H1 (cell line): ENCODE measurements around the gene OPHN1. TPM values are rescaled to one million over a fixed set of nuclear protein-coding genes. Genes with fewer than 3 reads are reported as not detected.

Source experiments
- CHD7 ChIP-seq: fragments of 300-600 bp; sonication (generic); IDR thresholded peaks from 2 replicates; pipeline ENCODE4 v1.7.1; 2012; ENCODE audit warnings: low read length, moderate library complexity, mild to moderate bottlenecking, inconsistent platforms; ENCODE audit not compliant: insufficient replicate concordance
- EP300 ChIP-seq, 2 experiments: IDR thresholded peaks; 1 replicate in 1 of 2; 2 replicates in 1 of 2; pipeline ENCODE4 v1.6.1; 2011 to 2012; ENCODE audit warnings: low read depth in 2 of 2, low read length in 2 of 2, mild to moderate bottlenecking in 2 of 2, borderline replicate concordance in 1 of 2, inconsistent platforms in 1 of 2, moderate library complexity in 1 of 2
- KDM4A ChIP-seq: IDR thresholded peaks from one replicate; pipeline ENCODE4 v1.7.1; 2012; ENCODE audit warnings: low read depth, mild to moderate bottlenecking, moderate library complexity, low read length, inconsistent platforms; ENCODE audit not compliant: severe bottlenecking
- KDM5A ChIP-seq: fragments of 200-600 bp; IDR thresholded peaks from 2 replicates; pipeline ENCODE4 v1.7.1; 2012; ENCODE audit warnings: mild to moderate bottlenecking, low read length, inconsistent platforms, mixed read lengths
- MAX ChIP-seq: IDR thresholded peaks from 2 replicates; pipeline ENCODE4 v1.6.1; 2012; ENCODE audit warnings: inconsistent platforms
- POLR2A ChIP-seq, 2 experiments: IDR thresholded peaks; 1 replicate in 1 of 2; 2 replicates in 1 of 2; pipeline ENCODE4 v1.6.1; 2011; ENCODE audit warnings: low read depth in 2 of 2, low read length in 2 of 2, mild to moderate bottlenecking in 2 of 2; ENCODE audit errors: control extremely low read depth in 1 of 2
- RAD21 ChIP-seq, 2 experiments: IDR thresholded peaks in 1 of 2; conservative IDR thresholded peaks in 1 of 2; 2 replicates each; pipeline ENCODE4 v1.6.1; 2011; ENCODE audit warnings: low read depth in 2 of 2, low read length in 2 of 2, improper control_type of control experiment in 1 of 2, inconsistent platforms in 1 of 2, mild to moderate bottlenecking in 1 of 2, moderate library complexity in 1 of 2
- RNF2 ChIP-seq: fragments of 200-900, 300-1000 bp; sonication (generic); IDR thresholded peaks from 2 replicates; pipeline ENCODE4 v1.7.1; 2016; ENCODE audit warnings: borderline replicate concordance, low read depth, mild to moderate bottlenecking, antibody characterized with exemption, low read length; ENCODE audit not compliant: poor library complexity, severe bottlenecking; ENCODE audit errors: missing control alignments
- SRF ChIP-seq: IDR thresholded peaks from 2 replicates; pipeline ENCODE4 v1.6.1; 2011; ENCODE audit warnings: mild to moderate bottlenecking, low read depth, low read length, moderate library complexity
- polyA plus RNA-seq, 7 experiments: library from polyadenylated mRNA; depleted of rRNA in 3 of 7; stranded (reverse) in 5 of 7; unstranded in 2 of 7; fragments of >200 nt in 5 of 7; fragments of 200-250 nt in 2 of 7; gene quantifications; 1 replicate in 5 of 7; 2 replicates in 1 of 7; 4 replicates in 1 of 7; pipeline versions ENCODE4 v1.2.1 to v1.2.3, GENCODE V29; 2011 to 2013; ENCODE audit warnings: missing spikeins in 2 of 7, mixed read lengths in 2 of 7
- total RNA-seq: library from RNA; stranded (reverse); fragmentation: NEBNext Ultra II Directional; extraction: Animal tissue kit (Norgen Biotek cat#: 25700); gene quantifications from 2 replicates; pipeline ENCODE4 v1.2.1, GENCODE V29; 2021

Gene OPHN1
- total and polyA plus RNA-seq, 2 of the 8 experiments (the other 6 are each of a cell fraction or from before 2014, with no cell fraction given): 1.2 to 3.5 TPM

- TF ChIP-seq CHD7 (no peak), KDM4A (no peak), KDM5A (no peak), POLR2A (IDR thresholded peaks at IDR 0.05; ENCODE audit: control extremely low read depth in 1 of 2, low read depth in 2 of 2, low read length in 2 of 2) (no peak), EP300 (IDR thresholded peaks at IDR 0.05; ENCODE audit: borderline replicate concordance in 1 of 2, low read depth in 2 of 2, low read length in 2 of 2) (no peak), SRF (no peak), RNF2 (no peak), RAD21 (IDR thresholded peaks at IDR 0.05 in 1 of 2, conservative IDR thresholded peaks at IDR 0.05 in 1 of 2; ENCODE audit: low read depth in 2 of 2, low read length in 2 of 2) (no peak), MAX (no peak)
- TF ChIP-seq, all 59 proteins: peak for 0
These were observed 269.9 kb downstream of the OPHN1 start (continued) for GRCh38 chrX:68163441-68163840.
